Measurements from ENCODE around the gene AR.

DNA sequence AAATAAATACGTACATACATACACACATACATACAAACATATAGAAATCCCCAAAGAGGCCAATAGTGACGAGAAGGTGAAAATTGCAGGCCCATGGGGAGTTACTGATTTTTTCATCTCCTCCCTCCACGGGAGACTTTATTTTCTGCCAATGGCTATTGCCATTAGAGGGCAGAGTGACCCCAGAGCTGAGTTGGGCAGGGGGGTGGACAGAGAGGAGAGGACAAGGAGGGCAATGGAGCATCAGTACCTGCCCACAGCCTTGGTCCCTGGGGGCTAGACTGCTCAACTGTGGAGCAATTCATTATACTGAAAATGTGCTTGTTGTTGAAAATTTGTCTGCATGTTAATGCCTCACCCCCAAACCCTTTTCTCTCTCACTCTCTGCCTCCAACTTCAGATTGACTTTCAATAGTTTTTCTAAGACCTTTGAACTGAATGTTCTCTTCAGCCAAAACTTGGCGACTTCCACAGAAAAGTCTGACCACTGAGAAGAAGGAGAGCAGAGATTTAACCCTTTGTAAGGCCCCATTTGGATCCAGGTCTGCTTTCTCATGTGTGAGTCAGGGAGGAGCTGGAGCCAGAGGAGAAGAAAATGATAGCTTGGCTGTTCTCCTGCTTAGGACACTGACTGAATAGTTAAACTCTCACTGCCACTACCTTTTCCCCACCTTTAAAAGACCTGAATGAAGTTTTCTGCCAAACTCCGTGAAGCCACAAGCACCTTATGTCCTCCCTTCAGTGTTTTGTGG is 180.7 kb downstream of the AR start:
- TF ChIP-seq YY1 (IDR thresholded peaks at IDR 0.05; ENCODE audit: insufficient read depth, insufficient read length) (no peak), ZNF274 (IDR thresholded peaks at IDR 0.05; ENCODE audit: low read depth, low read length) (no peak), SUZ12 (IDR thresholded peaks at IDR 0.05; ENCODE audit: extremely low read depth, insufficient read depth, insufficient read length) (no peak)
